GM21360 (cell line): ENCODE results near the gene DLL4.

Experiments used
- ATAC-seq: cut with Tn5 transposase; IDR thresholded peaks from one replicate; pipeline ENCODE4 v1.9.1; 2021; ENCODE audit warnings: mild to moderate bottlenecking, moderate library complexity; ENCODE audit not compliant: unreplicated experiment

Gene DLL4

DNA sequence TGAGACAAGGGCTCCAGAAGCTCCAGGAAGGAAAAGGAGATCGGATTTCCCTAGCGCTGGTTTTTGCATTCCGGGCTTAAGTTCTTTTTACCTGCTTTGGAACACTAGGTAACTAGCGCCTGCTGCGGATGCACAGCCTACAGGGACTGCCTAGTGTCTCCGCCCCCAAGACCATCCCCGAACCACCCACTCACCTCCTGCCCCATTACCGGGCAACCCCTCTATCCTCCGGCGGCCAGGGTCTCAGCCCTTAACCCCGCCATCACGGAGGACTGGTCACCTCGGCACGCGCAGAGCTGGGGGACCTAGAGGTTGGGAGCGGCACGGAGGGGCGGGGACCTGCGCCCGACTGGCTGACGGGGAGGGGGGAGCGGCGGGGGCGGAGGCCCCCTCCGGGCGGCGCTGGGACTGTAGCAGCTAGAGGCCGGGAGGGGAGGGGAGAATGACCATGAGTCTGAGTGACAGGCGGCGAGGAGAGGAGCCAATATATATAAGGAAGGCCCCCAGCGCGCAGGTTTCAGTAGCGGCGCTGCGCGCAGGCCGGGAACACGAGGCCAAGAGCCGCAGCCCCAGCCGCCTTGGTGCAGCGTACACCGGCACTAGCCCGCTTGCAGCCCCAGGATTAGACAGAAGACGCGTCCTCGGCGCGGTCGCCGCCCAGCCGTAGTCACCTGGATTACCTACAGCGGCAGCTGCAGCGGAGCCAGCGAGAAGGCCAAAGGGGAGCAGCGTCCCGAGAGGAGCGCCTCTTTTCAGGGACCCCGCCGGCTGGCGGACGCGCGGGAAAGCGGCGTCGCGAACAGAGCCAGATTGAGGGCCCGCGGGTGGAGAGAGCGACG is at the start of gene DLL4:
DLL4 (plus strand) TSS at position 520 of the 839 bp plus-strand sequence. CDS start 329 bp downstream, outside the sequence.
- ATAC-seq: no peak

DNA sequence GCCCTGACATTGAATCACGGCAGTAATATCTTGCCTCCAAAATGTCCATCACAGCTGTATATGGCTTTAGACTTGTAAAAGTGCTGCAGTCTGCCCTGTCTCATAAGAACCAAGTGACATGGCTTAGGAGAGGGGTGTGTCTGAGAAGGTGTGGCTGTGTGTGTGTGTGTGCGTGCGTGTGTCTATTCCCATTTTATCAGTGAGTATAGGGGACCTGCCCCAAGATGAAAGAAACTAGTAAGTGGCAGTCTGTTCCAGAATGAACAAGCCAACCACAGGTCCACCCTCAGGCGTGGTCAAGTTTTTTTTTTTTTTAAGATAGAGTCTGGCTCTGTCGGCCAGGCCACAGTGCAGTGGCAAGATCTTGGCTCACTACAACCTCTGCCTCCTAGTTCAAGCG is 49.5 kb upstream of the DLL4 start:
- ATAC-seq: no peak

DNA sequence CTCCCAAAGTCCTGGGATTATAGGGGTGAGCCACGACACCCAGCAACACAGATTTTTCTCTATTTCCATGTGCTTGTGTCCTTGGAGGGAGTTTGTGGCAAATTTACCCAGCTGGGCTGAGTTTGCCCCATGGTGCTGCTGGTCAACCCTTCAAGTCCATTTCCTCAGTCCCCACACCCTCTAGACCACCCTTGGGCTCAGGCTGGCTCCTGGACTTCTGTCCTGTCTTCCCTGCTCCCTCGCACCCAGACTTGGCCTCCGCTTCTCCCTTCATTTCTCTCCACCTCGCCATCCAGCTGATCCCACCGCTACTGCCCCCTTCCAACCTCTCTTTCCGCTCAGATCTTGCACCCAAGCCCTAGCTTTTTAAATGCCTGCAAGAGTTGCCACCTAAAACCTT is 47.8 kb upstream of the DLL4 start:
- no peak for ATAC-seq

DNA sequence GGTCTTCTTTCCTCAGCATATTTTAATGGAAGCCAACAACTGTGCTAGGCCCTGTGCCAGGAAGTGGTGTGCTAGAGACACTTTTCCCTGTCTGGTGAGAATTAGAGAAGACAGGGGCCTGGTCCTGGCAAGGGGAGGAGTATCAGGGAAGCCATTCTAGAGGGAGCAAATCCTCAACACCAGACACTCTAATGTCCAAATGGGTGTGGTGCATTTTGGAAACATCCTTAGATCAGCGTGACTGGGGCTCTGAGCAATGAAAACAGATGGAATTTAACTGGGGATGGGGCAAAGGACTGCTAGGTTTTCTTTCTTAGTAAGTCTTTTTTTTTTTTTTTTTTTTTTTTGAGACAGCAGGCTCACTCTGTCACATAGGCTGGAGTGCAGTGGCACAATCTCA is 42.6 kb upstream of the DLL4 start:
- no peak for ATAC-seq

DNA sequence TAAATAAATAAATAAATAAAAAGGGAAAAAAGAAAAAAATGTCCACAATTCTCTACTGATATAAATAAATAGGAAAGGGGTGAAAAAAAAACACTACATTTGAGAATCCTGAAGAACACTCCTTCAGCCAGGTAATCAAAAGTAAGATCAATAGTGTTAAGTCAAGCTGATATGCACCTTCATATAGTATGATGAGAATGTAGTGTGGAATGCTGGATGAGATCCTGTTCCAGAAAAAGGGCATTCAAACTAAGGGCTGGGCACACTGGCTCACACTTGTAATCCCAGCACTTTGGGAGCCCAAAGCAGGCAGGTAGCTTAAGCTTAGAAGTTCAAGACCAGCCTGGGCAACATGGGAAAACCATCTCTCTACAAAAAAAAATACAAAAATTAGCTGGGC is 40.0 kb upstream of the DLL4 start:
- ATAC-seq: no peak

DNA sequence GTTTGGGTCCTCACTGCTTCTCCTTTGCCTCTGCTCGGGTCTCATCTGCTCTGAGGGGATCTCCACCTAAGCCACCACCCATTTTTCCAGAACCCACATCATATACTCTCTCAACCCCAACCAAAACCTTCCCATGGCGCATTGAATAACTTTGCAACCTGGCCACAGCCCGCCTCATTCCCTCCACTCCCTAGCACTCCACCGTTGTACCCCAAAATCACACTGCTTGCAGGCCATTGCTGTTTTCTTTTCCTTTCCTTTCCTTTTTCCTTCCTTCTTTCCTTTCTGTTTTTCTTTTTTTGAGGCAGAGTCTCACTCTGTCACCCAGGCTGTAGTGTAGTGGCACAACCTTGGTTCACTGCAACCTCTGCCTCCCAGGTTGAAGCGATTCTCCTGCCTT is 38.0 kb upstream of the DLL4 start:
- ATAC-seq: no peak

DNA sequence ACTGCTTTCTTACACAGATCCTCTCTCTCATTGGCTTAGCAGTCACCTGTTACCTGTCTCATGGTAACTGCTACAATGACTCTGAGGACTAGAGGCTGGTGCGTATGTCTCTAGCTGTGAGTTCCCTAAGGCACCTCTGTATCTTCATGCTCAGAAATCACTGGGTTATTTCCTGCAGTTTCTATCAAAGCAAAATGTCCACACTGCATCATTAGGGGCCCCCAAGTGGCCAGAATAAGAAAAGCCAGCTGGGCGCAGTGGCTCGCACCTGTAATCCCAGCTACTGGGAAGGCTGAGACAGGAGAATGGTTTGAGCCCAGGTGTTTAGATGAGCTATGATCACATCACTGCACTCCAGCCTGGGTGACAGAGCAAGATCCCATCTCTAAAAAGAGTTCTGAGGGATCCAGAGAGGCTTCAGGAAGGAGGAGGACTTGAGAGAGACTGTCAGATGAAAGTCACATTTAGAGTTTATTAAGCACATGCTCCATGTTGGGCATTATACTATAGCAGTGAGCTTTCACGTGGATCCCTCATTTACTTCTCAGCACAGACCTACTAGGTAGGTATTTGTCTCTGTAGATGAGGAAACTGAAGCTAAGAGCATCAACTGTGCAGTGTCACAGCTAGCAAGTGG is 37.2 kb upstream of the DLL4 start:
- no peak for ATAC-seq

DNA sequence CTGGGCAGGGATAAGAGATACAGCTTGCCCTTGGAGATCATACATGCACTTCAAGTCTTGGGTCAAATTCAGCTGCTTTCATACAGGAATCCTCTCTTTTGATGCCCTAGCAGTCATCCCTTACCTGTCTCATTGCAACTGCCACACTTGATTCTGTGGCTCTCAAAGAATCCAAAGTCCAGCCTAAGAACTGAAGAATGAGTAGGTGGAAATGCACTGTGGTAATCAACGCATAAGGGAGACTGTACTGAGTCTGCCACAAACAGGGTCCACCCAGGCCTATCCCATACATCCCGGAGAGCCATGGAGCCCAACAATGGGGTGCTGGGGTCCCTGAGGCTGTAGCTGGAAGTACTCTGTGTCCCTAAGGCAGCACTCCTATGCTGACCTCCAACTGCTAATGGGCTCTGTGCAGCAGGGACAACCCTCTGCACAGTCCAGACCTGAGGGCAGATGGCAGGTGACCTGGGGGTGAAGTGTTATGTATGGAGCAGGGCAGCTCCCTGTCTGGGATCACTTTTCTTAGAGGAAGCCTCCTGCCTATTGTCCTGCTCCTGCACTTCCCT is 36.6 kb upstream of the DLL4 start:
- no peak for ATAC-seq

DNA sequence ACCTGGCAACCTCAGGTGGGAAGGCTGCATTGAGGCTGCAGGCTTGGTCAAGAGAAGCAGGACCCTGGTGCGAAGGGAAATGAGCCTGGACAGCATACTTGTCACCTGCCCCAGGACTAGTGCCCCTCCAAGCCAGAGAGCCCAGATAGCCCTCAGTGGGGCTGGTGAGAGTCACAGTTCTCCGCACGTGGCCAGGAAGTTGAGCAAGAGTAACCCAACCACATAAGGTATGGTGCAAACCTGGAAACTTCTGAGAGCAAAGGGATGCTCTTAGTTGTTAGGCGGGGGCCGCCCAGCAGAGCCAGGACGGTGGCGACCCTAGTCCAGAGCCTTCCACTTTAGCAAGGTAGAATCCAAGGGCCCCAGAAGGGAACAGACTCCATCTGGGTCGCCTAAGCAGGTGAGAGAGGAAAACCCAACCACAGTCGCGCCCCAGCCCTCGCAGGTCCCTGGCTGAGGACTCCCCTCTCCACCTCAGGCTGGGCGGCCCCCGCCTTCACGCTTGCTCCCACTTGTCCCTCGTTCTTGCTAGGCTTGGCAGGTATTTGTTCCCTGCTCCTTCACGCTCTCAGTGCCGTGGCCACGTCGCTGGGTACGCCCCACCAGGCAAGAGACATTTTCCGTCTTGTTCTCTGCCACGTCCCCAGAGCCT is 36.0 kb upstream of the DLL4 start:
- ATAC-seq: no peak

DNA sequence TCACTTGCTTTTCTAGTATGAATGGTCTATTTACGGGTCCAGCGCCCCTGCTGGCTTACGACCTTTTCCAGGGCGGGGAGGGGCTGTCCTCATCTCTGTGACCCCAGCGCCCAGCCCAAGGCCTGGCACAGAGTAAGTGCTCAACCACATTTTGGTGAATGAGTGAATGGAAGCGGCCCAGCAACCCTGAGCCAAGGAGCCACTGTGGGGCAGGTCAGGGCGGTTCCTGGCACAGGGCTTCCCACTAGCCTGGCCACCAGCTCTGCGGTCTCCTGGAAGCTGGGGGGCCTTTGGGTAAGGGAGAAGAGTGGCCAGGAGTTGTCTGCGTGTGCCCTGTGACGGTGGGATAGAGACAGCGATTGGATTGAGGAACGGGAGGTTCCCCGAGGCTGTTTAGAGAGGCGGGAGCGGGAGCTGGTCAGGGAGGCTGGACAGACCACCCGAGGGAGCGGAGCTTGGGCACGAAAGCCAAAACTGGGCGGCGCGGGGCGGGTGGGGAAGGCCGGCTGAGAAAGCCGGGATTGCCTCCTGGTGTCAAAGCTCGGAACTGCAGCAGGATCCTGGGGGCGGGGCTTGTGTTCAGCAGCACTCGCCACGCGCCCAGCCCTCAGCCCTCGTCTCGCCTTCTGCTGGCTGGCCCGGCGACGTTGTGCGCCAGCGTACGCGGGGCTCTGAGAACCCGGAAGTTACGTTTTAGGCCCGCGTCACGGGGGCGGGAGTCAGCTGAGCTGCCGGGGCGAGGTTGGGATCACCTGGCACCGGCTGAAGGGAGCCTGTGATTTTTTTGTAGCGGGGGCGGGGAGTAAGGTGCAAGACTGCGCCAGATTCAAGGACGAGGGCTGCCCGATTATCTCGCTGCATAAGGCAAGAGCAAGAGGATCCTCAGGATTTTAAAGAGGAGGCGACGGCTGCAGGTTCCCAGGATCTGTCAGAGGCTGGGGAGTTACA is 35.1 kb upstream of the DLL4 start, which contains the start of gene VPS18:
VPS18 (plus strand) TSS at position 718 of the 948 bp plus-strand sequence. CDS start 319 bp downstream, outside the sequence.
- ATAC-seq: peak; percentile 87

DNA sequence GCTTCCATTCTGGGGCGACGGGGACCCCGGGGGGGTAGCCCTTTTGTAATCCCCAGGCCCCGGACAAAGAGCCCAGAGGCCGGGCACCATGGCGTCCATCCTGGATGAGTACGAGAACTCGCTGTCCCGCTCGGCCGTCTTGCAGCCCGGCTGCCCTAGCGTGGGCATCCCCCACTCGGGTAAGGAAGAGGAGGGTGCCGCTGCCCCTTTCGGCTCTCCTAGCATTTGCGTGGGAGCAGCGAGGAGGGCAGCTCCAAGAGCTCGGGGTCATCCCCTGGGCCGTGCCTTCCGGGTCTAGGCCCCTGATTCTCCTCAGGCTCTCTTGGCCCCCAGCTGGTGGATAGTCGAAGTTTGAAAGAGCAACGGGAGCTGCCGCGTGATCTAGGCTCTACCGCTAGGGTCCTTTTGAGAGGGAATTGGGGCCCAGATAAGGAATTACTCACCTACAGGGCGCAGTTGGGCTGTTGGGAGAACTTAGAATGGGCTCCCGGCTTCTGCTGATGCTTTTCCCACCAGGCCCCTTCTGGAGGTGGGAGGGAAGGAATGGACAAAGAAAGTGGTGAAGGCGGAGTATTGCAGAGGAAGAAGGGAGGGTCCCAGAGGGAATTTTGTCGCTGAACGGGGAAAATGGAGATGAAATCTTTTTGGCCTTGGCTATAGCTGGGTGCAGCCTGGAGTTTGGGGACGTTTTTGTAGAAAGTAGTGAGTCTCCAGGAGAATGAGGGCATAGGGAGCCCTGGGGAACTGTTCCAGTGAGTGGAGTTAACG is 34.3 kb upstream of the DLL4 start:
- ATAC-seq: peak; percentile 30

DNA sequence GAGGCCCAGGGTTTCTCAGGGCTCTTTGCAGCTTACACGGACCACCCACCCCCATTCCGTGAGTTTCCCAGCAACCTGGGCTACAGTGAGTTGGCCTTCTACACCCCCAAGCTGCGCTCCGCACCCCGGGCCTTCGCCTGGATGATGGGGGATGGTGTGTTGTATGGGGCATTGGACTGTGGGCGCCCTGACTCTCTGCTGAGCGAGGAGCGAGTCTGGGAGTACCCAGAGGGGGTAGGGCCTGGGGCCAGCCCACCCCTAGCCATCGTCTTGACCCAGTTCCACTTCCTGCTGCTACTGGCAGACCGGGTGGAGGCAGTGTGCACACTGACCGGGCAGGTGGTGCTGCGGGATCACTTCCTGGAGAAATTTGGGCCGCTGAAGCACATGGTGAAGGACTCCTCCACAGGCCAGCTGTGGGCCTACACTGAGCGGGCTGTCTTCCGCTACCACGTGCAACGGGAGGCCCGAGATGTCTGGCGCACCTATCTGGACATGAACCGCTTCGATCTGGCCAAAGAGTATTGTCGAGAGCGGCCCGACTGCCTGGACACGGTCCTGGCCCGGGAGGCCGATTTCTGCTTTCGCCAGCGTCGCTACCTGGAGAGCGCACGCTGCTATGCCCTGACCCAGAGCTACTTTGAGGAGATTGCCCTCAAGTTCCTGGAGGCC is 29.5 kb upstream of the DLL4 start:
- ATAC-seq: no peak

DNA sequence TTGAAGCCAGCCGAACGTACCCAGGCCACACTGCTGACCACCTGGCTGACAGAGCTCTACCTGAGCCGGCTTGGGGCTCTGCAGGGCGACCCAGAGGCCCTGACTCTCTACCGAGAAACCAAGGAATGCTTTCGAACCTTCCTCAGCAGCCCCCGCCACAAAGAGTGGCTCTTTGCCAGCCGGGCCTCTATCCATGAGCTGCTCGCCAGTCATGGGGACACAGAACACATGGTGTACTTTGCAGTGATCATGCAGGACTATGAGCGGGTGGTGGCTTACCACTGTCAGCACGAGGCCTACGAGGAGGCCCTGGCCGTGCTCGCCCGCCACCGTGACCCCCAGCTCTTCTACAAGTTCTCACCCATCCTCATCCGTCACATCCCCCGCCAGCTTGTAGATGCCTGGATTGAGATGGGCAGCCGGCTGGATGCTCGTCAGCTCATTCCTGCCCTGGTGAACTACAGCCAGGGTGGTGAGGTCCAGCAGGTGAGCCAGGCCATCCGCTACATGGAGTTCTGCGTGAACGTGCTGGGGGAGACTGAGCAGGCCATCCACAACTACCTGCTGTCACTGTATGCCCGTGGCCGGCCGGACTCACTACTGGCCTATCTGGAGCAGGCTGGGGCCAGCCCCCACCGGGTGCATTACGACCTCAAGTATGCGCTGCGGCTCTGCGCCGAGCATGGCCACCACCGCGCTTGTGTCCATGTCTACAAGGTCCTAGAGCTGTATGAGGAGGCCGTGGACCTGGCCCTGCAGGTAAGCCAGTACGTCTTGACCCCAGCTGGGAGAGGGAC is 28.7 kb upstream of the DLL4 start:
- ATAC-seq: no peak

DNA sequence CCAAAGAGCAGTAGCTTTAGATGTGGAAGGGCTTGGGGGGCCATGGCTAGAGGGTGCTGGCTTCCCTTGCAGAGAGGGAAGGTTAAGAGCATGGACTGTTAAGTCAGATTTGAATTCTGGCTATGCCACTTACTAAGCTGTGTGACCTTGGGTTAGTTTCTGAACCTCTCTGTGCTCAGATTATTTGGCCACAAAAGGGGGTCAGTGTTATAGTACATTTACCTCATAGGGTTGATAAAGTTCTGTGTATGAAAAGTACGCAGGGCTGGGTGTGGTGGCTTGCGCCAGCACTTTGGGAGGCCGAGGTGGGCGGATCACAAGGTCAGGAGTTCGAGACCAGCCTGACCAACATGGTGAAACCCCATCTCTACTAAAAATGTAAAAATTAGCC is 28.1 kb upstream of the DLL4 start:
- no peak for ATAC-seq

DNA sequence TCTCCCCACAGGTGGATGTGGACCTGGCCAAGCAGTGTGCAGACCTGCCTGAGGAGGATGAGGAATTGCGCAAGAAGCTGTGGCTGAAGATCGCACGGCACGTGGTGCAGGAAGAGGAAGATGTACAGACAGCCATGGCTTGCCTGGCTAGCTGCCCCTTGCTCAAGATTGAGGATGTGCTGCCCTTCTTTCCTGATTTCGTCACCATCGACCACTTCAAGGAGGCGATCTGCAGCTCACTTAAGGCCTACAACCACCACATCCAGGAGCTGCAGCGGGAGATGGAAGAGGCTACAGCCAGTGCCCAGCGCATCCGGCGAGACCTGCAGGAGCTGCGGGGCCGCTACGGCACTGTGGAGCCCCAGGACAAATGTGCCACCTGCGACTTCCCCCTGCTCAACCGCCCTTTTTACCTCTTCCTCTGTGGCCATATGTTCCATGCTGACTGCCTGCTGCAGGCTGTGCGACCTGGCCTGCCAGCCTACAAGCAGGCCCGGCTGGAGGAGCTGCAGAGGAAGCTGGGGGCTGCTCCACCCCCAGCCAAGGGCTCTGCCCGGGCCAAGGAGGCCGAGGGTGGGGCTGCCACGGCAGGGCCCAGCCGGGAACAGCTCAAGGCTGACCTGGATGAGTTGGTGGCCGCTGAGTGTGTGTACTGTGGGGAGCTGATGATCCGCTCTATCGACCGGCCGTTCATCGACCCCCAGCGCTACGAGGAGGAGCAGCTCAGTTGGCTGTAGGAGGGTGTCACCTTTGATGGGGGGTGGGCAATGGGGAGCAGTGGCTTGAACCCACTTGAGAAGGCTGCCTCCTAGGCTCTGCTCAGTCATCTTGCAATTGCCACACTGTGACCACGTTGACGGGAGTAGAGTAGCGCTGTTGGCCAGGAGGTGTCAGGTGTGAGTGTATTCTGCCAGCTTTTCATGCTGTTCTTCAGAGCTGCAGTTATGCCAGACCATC is 26.3 kb upstream of the DLL4 start:
- ATAC-seq: no peak

DNA sequence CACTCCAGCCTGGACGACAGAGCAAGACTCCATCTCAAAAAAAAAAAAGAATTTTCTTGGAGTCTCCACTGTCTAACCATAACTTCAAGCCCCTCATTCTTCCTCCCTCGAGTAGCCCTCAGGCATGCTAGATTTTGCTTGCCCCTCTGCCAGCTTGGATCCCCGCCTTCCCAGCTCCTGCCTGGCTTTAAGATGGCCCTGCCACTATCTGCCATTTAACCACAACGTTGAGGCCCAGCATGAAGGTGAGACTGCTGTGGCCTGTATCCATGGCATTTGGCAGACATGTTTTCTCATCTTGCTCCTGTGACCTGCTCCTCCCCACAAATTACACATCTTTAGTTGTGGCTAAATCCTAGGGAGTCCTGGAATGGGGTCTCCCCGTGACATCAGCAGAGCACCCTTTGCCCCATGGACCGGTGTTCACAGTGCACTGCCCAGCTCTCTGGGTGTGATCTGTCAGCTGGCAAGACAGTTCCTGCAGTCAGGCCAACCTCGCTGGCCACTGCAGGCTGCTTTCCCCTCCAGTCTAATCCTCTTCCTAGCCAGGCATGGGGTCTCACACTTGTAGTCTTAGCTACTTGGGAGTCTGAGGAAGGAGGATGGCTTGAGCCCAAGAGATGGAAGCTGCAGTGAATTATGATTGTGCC is 24.5 kb upstream of the DLL4 start:
- no peak for ATAC-seq
